OCI-LY1 (cell line): ENCODE results near the gene IRS1.

Experiments
- H2AFZ ChIP-seq: fragments of 200-600 bp; sonication (generic), shearing (Covaris generic); 2 replicates; pipeline ENCODE4 v1.6.0; 2014; ENCODE audit warnings: antibody characterized with exemption, mild to moderate bottlenecking, low read length
- H3F3A ChIP-seq: fragments of 200-600 bp; sonication (generic), shearing (Covaris generic); 2 replicates; pipeline ENCODE4 v1.6.0; 2014; ENCODE audit warnings: mild to moderate bottlenecking, antibody characterized with exemption, low read length, moderate library complexity; ENCODE audit not compliant: insufficient read depth
- H3K27ac ChIP-seq: fragments of 200-600 bp; sonication (generic); 2 replicates; pipeline ENCODE4 v1.5.1; 2014; ENCODE audit warnings: low read length, mixed run types, mild to moderate bottlenecking, low read depth; ENCODE audit not compliant: poor library complexity, severe bottlenecking
- H3K27me3 ChIP-seq: fragments of 200-600 bp; sonication (generic); 2 replicates; pipeline ENCODE4 v1.6.0; 2014; ENCODE audit warnings: antibody characterized with exemption, mild to moderate bottlenecking, low read length, moderate library complexity; ENCODE audit not compliant: insufficient read depth
- H3K36me3 ChIP-seq: fragments of 200-600 bp; sonication (generic); 2 replicates; pipeline ENCODE4 v1.6.1; 2014; ENCODE audit warnings: mild to moderate bottlenecking, antibody characterized with exemption, low read length, moderate library complexity, mixed read lengths; ENCODE audit not compliant: insufficient read depth
- H3K4me1 ChIP-seq: fragments of 200-600 bp; sonication (generic); 2 replicates; pipeline ENCODE4 v1.5.1; 2014; ENCODE audit warnings: mild to moderate bottlenecking, low read length, moderate library complexity; ENCODE audit not compliant: insufficient read depth, severe bottlenecking
- H3K4me2 ChIP-seq: fragments of 200-600 bp; sonication (generic), shearing (Covaris generic); 2 replicates; pipeline ENCODE4 v1.6.1; 2014; ENCODE audit warnings: low read length
- H3K4me3 ChIP-seq: fragments of 200-600 bp; sonication (generic); 2 replicates; pipeline ENCODE4 v1.5.1; 2014; ENCODE audit warnings: low read length, low read depth, mild to moderate bottlenecking, mixed read lengths; ENCODE audit not compliant: poor library complexity, severe bottlenecking
- H3K79me2 ChIP-seq: fragments of 200-600 bp; shearing (Covaris generic); 2 replicates; pipeline ENCODE4 v1.6.1; 2016; ENCODE audit warnings: mixed run types, low read length, mixed read lengths; ENCODE audit not compliant: insufficient read depth
- H3K9ac ChIP-seq: fragments of 200-600 bp; sonication (generic), shearing (Covaris generic); 2 replicates; pipeline ENCODE4 v1.6.1; 2014; ENCODE audit warnings: mild to moderate bottlenecking, low read length, mixed read lengths
- H3K9me2 ChIP-seq: fragments of 200-600 bp; sonication (generic), shearing (Covaris generic); 2 replicates; pipeline ENCODE4 v1.6.1; 2014; ENCODE audit warnings: low read depth, mild to moderate bottlenecking, low read length, mixed read lengths
- H3K9me3 ChIP-seq: fragments of 200-600 bp; shearing (Covaris generic); 2 replicates; pipeline ENCODE4 v1.6.1; 2014; ENCODE audit warnings: low read length, mixed read lengths
- H4K20me1 ChIP-seq: fragments of 200-600 bp; sonication (generic), shearing (Covaris generic); 2 replicates; pipeline ENCODE4 v1.6.0; 2016; ENCODE audit warnings: mild to moderate bottlenecking, low read length; ENCODE audit not compliant: insufficient read depth
- EZH2 ChIP-seq: fragments of 200-600 bp; sonication (generic), shearing (Covaris generic); IDR thresholded peaks from 2 replicates; pipeline ENCODE4 v1.8.0; 2017; ENCODE audit warnings: borderline replicate concordance, mixed run types, mild to moderate bottlenecking, antibody characterized with exemption, low read length, moderate library complexity, mixed read lengths
- TF ChIP-seq, protein P1 (sequence below): fragments of 200-600 bp; sonication (generic), shearing (Covaris generic); IDR thresholded peaks from 2 replicates; pipeline ENCODE4 v1.5.1; 2017; ENCODE audit warnings: mild to moderate bottlenecking, antibody characterized with exemption, low read length, moderate library complexity, mixed read lengths

Gene IRS1

DNA sequence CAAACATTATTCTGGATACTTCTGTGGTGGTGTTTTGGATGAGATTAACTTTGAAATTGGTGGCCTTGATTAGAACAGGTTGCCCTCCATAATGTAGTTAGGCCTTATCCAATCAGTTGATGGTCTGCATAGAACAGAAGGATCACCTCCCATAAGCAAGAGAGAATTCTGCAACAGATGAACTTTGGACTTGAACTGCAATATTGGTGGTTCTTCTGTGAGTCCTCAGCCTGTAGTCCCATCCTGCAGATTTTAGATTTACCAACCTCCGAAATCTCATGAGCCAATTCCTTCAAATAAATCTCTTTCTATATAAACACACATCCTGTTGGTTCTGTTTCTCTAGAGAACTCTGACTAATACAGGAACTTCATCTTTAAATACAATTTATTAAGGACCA lies 81.9 kb downstream of the IRS1 start:
- H3K36me3 ChIP-seq: no peaks in the 10 kb centered on the region
- H3K79me2 ChIP-seq: no peaks in the 10 kb centered on the region
- TF ChIP-seq EZH2: no peak
- TF ChIP-seq, protein P1, sequence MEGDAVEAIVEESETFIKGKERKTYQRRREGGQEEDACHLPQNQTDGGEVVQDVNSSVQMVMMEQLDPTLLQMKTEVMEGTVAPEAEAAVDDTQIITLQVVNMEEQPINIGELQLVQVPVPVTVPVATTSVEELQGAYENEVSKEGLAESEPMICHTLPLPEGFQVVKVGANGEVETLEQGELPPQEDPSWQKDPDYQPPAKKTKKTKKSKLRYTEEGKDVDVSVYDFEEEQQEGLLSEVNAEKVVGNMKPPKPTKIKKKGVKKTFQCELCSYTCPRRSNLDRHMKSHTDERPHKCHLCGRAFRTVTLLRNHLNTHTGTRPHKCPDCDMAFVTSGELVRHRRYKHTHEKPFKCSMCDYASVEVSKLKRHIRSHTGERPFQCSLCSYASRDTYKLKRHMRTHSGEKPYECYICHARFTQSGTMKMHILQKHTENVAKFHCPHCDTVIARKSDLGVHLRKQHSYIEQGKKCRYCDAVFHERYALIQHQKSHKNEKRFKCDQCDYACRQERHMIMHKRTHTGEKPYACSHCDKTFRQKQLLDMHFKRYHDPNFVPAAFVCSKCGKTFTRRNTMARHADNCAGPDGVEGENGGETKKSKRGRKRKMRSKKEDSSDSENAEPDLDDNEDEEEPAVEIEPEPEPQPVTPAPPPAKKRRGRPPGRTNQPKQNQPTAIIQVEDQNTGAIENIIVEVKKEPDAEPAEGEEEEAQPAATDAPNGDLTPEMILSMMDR: no peak

DNA sequence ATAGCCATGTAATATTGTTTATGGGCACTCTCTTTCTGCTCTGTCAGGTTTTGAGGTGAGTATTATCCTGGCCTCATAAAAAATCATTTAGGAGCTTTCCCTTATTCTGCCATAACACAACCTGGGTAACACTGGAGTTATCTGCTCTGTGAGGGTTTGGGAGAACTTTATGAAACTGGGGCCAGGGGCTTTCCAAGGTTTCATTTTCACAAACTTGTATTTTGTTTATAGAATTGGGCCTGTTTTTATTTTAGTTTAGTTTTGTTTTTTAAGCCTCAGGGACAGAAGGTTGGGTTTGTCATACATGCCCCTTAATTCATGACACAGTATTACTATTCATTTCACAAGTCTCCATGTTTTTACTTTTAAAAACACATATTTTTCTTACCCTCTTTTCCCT lies 83.5 kb downstream of the IRS1 start:
- TF ChIP-seq, protein P1: no peak
- TF ChIP-seq EZH2: no peak
- no peaks in the 10 kb centered on the region for H3K36me3 ChIP-seq
- no peaks in the 10 kb centered on the region for H3F3A ChIP-seq
- no peaks in the 10 kb centered on the region for H3K79me2 ChIP-seq
- H3K27ac ChIP-seq: no peak overlapping the region
- H3K9me3 ChIP-seq: no peaks in the 10 kb centered on the region
- H3K4me1 ChIP-seq: no peaks in the 10 kb centered on the region
- no peak overlapping the region for H2AFZ ChIP-seq
- H3K4me3 ChIP-seq: no peak overlapping the region
- H4K20me1 ChIP-seq: no peaks in the 10 kb centered on the region
- H3K27me3 ChIP-seq: no peaks in the 10 kb centered on the region
- H3K4me2 ChIP-seq: no peak overlapping the region
- no peaks in the 10 kb centered on the region for H3K9me2 ChIP-seq
- no peak overlapping the region for H3K9ac ChIP-seq

More for the DNA sequence above, 81.9 kb downstream of the IRS1 start:
- no peaks in the 10 kb centered on the region for H3K4me1 ChIP-seq
- no peak overlapping the region for H3K4me2 ChIP-seq
- no peak overlapping the region for H3K9ac ChIP-seq
- H3K9me3 ChIP-seq: no peaks in the 10 kb centered on the region
- H4K20me1 ChIP-seq: no peaks in the 10 kb centered on the region
- H3K27me3 ChIP-seq: no peaks in the 10 kb centered on the region
- no peaks in the 10 kb centered on the region for H3K9me2 ChIP-seq
- no peak overlapping the region for H3K4me3 ChIP-seq
- no peak overlapping the region for H3K27ac ChIP-seq
- H3F3A ChIP-seq: no peaks in the 10 kb centered on the region
- no peak overlapping the region for H2AFZ ChIP-seq

DNA sequence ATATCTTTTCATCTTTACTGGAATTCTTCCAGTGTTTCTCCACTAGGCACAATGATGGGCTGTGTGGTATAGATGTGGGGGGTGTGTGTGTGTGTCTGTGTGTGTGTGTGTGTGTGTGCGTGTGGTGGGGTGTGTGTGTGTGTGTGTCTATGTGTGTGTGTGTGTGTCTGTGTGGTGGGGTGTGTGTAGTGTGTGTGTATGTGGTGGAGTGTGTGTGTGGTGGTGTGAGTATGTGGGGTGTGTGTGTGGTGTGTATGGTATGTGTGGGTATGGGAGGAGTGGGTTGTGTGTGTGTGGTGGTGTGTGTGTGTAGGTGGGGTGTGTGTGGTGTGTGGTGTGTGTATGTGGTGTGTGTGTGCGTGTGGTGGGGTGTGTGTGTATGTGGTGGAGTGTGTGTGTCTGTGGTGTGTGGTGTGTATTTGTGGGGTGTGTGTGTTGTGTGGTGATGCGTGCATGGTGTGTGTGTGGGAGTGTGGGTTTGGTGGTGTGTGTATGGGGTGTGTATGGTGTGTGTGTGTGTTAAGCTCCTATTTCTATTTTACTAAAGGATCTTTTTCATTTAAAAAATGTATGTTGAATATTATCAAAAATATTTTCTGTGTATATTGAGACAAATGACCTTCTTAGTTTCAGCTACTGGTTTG lies 84.2 kb downstream of the IRS1 start:
- H3K4me3 ChIP-seq: no peak overlapping the region
- H3K79me2 ChIP-seq: no peaks in the 10 kb centered on the region
- no peaks in the 10 kb centered on the region for H3K36me3 ChIP-seq
- no peak overlapping the region for H3K27ac ChIP-seq
- no peaks in the 10 kb centered on the region for H3K9me2 ChIP-seq
- no peaks in the 10 kb centered on the region for H3K4me1 ChIP-seq
- H3K4me2 ChIP-seq: no peak overlapping the region
- no peaks in the 10 kb centered on the region for H3F3A ChIP-seq
- TF ChIP-seq EZH2: no peak
- TF ChIP-seq, protein P1: no peak
- no peak overlapping the region for H3K9ac ChIP-seq
- H3K9me3 ChIP-seq: no peaks in the 10 kb centered on the region
- H4K20me1 ChIP-seq: no peaks in the 10 kb centered on the region
- H2AFZ ChIP-seq: no peak overlapping the region
- H3K27me3 ChIP-seq: no peaks in the 10 kb centered on the region
